ENCODE measurements around the gene TEN1. TPM values are rescaled to one million over a fixed set of nuclear protein-coding genes. Genes with fewer than 3 reads are reported as not detected.

The TEN1 gene
- total and polyA plus RNA-seq, 8 donors = 14.2 to 121 (median 37.1) TPM; not detected in 1

DNA sequence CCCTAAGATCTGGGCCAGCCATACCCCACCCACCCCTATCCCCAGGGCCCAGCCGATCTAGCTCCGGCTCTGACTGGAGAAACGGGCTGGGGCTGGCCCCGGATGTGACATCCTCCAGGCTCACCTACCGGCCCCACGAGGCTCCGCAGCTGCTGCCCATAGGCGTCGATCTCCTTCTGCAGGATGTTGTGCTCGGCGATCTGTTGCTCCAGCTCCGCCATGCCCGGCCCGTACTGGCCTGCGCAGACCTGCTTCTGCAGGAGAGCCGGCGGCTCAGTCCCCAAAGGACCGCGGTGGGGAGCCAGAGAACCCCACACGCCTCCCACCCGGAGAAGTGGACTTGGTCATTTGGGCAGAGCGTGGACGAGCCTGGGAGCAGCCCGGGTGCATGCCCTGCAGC lies 43.2 kb downstream of the TEN1 start:
- Histone ChIP-seq H3K27me3 (peaks cover 0 to 17% (median 0%) of the 10 kb centered on the region in 3 donors), H3K27ac (no peak overlapping the region), H3K4me1 (peaks cover 0 to 15% (median 8%) of the 10 kb centered on the region in 4 donors), H3K36me3 (peaks cover 0 to 22% (median 12%) of the 10 kb centered on the region in 4 donors), H3K4me3 (no peak overlapping the region), H3K9me3 (no peaks in the 10 kb centered on the region)
- WGBS, 5 donors = 82 to 88% (median 86%) methylated on average over 21 to 24 of the region's 24 CpGs; no CpG with 5 or more reads in 1 of the 5 donors
- intact Hi-C loops (cut with DNase I; ENCODE audit: low total_unique reads) = loop anchor here (10.0 kb wide), 1 partner anchor 273 kb away; no protein-coding TSS in a partner anchor
- no peak for TF ChIP-seq POLR2A (IDR thresholded peaks at IDR 0.05)
- TF ChIP-seq EP300 (IDR thresholded peaks at IDR 0.05) = no peak
- TF ChIP-seq, protein P1, sequence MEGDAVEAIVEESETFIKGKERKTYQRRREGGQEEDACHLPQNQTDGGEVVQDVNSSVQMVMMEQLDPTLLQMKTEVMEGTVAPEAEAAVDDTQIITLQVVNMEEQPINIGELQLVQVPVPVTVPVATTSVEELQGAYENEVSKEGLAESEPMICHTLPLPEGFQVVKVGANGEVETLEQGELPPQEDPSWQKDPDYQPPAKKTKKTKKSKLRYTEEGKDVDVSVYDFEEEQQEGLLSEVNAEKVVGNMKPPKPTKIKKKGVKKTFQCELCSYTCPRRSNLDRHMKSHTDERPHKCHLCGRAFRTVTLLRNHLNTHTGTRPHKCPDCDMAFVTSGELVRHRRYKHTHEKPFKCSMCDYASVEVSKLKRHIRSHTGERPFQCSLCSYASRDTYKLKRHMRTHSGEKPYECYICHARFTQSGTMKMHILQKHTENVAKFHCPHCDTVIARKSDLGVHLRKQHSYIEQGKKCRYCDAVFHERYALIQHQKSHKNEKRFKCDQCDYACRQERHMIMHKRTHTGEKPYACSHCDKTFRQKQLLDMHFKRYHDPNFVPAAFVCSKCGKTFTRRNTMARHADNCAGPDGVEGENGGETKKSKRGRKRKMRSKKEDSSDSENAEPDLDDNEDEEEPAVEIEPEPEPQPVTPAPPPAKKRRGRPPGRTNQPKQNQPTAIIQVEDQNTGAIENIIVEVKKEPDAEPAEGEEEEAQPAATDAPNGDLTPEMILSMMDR (IDR thresholded peaks at IDR 0.05) = no peak
- TF ChIP-seq POLR2AphosphoS5 (IDR thresholded peaks at IDR 0.05) = no peak
- DNase-seq = no peak

DNA sequence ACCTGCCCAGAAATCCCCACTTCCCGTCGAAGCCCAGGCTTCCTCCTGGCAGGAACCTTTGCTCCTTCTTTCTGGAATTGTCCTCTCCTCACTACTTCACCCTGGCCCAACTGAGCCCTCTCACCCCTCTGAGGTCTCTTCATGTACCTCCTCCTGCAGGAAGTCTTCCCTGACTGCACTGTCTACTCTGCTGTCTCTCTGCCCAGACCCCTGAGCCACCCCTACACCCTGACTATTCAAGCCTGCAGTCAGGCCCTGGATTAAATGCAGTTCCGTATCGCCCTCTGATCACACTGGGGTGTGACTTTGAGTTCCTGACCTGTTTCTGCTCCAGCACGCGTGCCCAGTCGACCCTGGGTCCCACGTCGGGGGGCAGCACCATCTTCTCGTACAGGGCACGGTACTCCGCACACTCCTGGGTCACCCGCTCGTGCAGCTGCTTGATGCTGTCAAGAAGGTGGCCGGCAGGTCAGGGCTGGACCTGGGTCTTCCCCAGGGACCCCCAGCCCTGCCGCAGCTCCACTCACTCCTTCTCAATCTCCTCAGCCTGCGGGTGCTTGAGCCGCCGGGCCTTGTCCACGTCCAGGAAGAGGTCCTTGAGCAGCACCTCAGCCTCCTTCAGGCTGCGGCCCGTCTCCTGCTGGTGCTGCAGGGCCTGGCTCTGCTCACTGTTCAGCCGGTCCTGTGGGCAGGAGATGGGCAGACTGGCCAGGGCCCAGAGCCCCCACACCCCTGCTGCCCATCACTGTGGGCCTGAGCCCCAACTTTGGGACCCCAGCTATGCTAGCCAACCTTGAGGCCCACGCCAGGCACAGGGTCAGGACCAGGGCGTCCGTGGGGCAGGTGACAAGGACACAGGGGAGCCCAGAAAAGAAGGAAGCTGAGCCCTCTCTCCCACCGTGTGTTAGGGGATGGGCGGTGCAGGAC lies 44.2 kb downstream of the TEN1 start:
- Histone ChIP-seq H3K27ac (no peak overlapping the region), H3K4me3 (no peak overlapping the region), H3K36me3 (peaks cover 0 to 21% (median 11%) of the 10 kb centered on the region in 4 donors), H3K9me3 (no peaks in the 10 kb centered on the region), H3K27me3 (peaks cover 0 to 17% (median 0%) of the 10 kb centered on the region in 3 donors), H3K4me1 (peaks cover 0 to 21% (median 10%) of the 10 kb centered on the region in 4 donors)
- WGBS, 5 donors = 90 to 97% (median 92%) methylated on average over 23 to 28 of the region's 28 CpGs
- intact Hi-C loops (cut with DNase I; ENCODE audit: low total_unique reads) = loop anchor here (10.0 kb wide), 1 partner anchor 272 kb away; no protein-coding TSS in a partner anchor
- TF ChIP-seq, protein P1 (IDR thresholded peaks at IDR 0.05) = no peak
- no peak for TF ChIP-seq EP300 (IDR thresholded peaks at IDR 0.05)
- TF ChIP-seq POLR2A (IDR thresholded peaks at IDR 0.05) = no peak
- TF ChIP-seq POLR2AphosphoS5 (IDR thresholded peaks at IDR 0.05) = no peak
- no peak for DNase-seq

DNA sequence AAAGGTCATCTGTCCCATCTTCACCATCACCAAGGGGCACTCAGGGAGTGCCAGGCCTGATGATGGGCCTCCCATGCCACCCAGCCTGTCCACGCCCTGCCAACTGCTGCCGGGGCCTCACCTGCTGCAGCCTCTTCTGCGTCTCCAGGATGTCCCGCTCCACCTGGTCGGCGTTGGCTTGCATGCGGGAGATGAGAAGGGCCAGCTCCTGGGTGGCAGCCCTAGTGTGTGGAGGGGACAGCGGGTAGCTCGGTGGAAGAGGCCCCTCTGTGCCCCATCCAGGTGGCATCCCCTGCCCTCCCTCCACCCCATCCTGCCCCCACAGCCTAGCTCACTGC lies 44.8 kb downstream of the TEN1 start:
- no peak for DNase-seq
- intact Hi-C loops (cut with DNase I; ENCODE audit: low total_unique reads) = loop anchor here (10.0 kb wide), 1 partner anchor 271 kb away; no protein-coding TSS in a partner anchor
- TF ChIP-seq, protein P1 (IDR thresholded peaks at IDR 0.05) = no peak
- TF ChIP-seq POLR2A (IDR thresholded peaks at IDR 0.05) (no peak), POLR2AphosphoS5 (IDR thresholded peaks at IDR 0.05) (no peak), EP300 (IDR thresholded peaks at IDR 0.05) (no peak)
- Histone ChIP-seq H3K27ac (no peak overlapping the region), H3K4me3 (no peak overlapping the region), H3K4me1 (peaks cover 0 to 21% (median 10%) of the 10 kb centered on the region in 4 donors), H3K36me3 (peaks cover 0 to 15% (median 10%) of the 10 kb centered on the region in 4 donors), H3K27me3 (peaks cover 0 to 17% (median 0%) of the 10 kb centered on the region in 3 donors), H3K9me3 (no peaks in the 10 kb centered on the region)
- WGBS, 5 donors = 87 to 97% (median 95%) methylated on average over 7 to 9 of the region's 9 CpGs

DNA sequence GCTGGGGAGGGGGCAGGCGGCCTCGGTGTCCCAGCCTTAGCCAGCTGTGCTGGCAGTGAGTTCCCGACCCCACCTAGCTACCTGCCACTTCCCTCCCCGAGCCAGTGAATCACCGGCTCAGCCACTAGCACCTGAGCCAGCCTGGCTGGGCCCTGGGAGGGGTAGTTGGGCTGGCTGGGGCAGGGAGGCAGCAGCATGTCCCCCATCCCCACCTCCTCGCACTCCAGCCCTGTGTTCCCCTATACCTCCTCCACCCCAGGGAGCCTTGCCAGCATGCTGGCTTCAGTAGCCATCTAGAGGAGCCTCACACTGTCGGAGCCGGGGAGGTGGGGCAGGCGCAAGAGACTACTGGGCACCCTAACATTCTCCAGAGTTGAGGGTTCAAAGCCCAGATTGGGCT lies 45.3 kb downstream of the TEN1 start:
- no peak overlapping the region for H3K27ac ChIP-seq
- WGBS, 5 donors = 75 to 85% (median 82%) methylated on average over 8 to 9 of the region's 9 CpGs
- peaks cover 0 to 17% (median 0%) of the 10 kb centered on the region in 3 donors for H3K27me3 ChIP-seq
- peaks cover 0 to 13% (median 10%) of the 10 kb centered on the region in 4 donors for H3K36me3 ChIP-seq
- DNase-seq = no peak
- H3K4me1 ChIP-seq = peaks cover 3 to 26% (median 14%) of the 10 kb centered on the region in 4 donors
- no peaks in the 10 kb centered on the region for H3K9me3 ChIP-seq
- TF ChIP-seq, protein P1 (IDR thresholded peaks at IDR 0.05) = no peak
- no peak for TF ChIP-seq EP300 (IDR thresholded peaks at IDR 0.05)
- TF ChIP-seq POLR2A (IDR thresholded peaks at IDR 0.05) = no peak
- no peak for TF ChIP-seq POLR2AphosphoS5 (IDR thresholded peaks at IDR 0.05)
- no peak overlapping the region for H3K4me3 ChIP-seq
- intact Hi-C loops (cut with DNase I; ENCODE audit: low total_unique reads) = loop anchor here (10.0 kb wide), 1 partner anchor 270 kb away; no protein-coding TSS in a partner anchor

All from stomach (tissue), 9 donors.